Hindlimb muscle (tissue), 1 donor: ENCODE data around the gene PNMA8C. TPM values are rescaled to one million over a fixed set of nuclear protein-coding genes. Genes with fewer than 3 reads are reported as not detected.
A peak's percentile ranks its signal among the peaks of the same experiment; 100 is the strongest.

Experiments
- DNase-seq: peaks from one replicate; pipeline ENCODE4 v3.0.0-alpha.2; 2013
- polyA plus RNA-seq: library from polyadenylated mRNA; unstranded; fragments of 120-200 nt; gene quantifications from one replicate; pipeline ENCODE4 v1.2.1, GENCODE V29; 2013; ENCODE audit not compliant: insufficient read length

PNMA8C gene
- polyA plus RNA-seq = 0.45 TPM

DNA sequence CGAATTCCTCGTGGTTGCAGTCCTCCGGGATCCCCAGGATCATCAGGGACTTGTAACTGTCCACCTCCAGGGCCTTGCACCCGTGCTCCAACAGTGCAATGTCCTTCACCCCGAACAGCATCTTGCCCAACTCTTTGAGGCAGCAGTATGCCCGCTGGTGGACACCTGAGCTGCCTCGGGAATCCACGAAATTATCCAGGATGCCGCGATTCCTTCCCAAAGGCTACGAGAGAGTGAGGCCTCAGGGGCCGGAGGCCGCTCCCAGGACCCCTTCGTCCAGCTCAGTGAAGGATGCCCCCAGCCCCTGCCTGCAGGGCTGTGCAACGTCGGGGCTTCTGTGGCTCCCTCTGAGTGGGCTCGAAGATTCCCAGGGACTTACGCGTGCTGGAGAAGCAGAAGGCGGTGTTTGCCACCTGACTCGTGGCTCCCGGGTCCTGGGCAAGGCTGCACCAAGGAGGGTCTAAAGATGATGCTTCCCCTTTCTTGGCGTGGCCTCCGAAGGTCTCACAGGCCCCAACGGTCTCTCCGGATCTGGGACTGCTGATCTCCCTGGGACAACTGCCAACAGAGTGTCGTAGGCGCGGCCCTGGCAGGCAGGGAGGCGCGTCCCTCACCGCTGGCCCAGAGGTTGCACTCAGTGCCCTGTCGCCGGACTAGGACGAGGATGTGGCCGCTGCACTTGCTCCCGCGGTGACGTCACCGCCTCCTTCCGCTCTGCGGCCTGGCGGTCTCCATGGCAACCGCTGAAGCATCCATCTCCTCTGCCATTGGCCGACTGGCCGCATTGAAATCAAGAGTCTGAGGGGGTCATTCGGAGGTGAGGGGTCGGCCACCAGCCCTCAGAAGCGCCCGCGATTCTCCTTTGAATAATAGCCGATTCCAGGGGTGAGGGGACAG, at the start of gene PNMA8C:
PNMA8C (minus strand) TSS at position 698 of the 897 bp plus-strand sequence; CDS start at position 121, 577 bp downstream.
- no peak for DNase-seq

DNA sequence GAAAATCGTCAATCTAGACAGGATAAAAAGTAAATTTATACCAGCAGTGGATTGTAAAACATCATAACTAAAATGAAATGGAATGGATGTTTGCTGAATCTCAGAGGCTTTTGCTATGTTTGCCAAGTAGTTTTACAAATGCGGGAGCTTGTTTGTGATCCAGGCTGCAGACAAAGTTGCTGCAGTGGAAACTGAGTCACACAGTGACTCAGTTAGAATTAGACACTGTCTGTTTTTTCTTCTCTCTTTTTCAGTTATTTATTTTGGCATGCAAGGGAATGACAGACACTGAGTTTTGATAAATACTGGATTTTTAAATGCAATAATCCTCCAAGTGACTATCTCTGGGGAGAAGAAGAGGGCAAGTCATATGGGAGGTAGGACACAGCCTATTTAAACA, 47.2 kb upstream of the PNMA8C start:
- no peak for DNase-seq

DNA sequence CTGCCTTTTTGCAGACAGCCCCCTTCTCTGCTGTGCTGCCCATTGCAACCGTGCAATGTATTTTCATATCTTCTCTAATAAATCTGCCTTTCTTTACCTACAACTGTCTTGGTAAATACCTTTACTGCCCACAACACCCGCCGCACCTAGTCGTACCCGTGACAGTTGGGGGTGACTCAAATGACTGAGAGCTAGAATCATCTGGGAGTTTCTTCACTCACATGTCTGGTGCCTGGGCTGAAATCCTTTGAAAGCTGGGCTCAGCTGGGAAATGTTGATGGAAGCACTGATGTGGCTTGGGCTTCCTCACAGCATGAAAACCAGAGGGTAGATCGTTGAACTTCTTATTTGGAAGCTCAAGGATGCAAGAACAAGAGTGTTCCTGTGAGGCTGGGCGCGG, 45.5 kb upstream of the PNMA8C start:
- no peak for DNase-seq

DNA sequence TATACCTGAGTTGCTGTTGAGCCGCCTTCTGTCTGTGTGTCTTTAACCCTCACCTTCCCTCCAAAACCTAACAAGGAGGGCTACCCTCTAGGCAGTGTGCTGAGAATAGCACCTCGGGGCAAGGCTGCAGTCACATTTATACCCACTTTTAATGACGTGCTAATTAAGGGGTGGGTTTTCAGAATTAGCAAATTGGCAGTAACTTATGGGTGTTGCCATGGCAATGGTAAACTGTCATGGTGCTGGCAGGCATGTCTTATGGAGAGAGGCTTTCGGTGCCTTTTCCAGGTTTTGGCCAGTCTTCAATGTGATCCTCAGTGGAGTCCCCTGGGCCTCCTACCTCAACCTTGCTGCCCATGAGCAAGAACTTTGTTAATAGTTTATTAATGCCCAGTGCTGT, 43.9 kb upstream of the PNMA8C start:
- DNase-seq = no peak

DNA sequence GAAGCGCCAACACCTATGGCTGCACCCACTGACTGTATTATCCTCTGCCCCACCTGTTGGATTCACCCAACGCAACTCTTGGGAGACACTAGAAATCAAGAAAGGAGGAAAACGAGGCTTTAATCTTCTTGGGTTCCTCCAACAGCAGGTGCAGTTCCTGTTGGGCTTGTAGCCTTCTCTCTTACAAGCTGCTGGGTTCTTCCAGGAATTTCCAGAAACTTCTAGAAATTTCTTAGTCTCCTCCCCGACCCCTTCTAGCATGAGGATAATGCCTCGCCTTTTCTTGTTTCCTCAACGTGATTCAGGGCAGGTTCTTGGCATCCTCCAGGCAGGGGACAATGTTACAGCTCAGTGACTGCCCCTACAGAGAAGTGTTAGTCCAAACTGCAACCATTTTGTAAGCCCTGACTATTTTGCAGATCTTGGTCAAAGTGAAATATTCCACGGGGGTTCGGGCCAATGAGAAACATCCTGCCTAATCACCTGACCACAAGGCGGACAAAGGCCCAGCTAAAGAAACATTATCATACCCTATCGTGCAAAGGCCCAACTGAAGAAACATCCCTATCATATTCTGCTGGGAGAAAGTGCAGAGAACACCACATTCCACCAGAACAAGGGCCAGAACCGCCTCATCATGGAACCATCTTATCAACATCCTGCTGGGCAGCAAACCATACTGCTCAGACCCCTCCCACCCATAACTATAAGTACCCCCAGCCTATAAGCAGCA, 43.2 kb upstream of the PNMA8C start:
- no peak for DNase-seq

DNA sequence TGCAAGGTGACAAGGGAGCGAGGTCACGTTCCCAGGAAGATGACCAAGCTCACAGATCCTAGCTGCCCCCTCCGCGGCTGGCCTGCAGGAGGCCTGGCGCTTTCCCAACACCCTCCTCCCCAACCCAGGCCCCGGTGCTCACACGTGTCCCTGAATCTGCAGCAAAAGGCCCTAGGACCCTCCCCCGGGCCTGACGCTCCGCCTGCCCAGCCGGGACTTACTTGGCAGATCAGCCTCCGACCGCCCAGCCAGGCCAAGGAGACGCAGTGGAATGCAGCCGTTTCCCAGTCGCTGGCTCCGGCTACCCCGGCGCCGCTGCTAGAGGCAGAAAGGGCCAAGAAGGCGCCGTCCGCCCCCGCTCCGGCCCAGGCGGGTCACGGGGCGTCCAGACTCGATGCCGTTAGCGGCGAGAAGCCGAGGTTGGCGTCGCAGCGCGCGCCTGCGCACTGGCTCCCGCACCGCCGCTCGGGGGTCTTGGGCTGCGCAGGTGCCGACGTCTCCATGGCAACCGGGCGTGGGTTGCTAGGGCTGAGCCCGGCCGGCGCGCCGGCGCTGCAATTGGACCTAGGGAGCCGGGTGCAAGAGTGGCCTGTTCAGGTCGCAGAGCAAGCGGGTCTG, 42.5 kb upstream of the PNMA8C start, which contains the start of gene PNMA8A:
PNMA8A (minus strand) TSS at position 448 of the 618 bp plus-strand sequence. CDS start 528 bp downstream, outside the sequence.
- peak; percentile 89 for DNase-seq

DNA sequence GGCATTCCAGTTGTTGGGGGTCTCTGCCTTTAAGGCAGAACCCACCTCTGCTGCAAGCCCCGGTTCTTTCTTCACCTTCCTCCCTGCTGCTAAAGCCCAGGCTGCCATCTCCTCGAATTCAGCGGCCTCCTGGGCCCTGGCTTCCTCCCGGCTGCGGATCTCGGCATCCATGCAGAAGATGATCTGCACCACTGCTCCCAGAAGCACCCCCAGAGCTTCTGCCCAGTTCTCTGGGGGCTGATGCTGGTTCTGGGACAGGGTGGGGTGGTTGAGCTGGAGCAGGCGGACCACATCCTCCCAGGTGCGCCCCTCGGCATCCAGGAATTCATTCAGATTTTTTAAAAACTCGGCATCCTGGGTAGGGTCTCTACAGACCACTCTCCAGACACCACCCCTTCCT, 41.6 kb upstream of the PNMA8C start:
- DNase-seq = no peak

DNA sequence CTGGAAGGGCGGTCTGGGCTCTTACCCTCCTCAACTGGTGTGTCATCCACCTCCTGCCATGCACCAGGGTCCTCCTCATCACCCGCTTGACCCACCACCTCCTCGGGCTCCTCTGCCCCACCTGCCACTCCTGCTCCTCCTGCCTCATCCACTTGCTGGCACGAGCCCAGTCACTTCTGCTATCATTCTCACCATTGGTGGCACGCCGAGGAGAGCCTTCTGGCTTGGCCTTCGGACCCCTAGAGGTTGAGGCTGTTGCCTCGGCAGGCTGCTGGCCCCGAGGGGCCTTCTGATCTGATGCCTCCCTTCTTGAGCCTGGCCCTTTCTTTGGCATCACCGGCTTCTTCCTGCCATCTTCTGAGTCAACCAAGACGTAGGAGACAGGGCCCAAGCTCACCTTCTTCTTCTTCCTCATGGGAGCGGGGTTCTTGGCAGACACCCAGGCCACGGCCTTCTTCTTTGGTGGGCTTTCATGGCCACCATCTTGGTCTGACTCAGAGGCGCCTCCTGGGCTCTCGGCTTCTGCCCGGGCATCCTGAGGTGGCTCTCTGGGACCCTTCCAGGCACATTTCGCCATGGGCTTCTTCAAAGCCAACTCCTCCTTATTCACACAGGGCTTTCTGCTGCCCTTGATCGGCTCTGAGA, 40.9 kb upstream of the PNMA8C start:
- DNase-seq = no peak

DNA sequence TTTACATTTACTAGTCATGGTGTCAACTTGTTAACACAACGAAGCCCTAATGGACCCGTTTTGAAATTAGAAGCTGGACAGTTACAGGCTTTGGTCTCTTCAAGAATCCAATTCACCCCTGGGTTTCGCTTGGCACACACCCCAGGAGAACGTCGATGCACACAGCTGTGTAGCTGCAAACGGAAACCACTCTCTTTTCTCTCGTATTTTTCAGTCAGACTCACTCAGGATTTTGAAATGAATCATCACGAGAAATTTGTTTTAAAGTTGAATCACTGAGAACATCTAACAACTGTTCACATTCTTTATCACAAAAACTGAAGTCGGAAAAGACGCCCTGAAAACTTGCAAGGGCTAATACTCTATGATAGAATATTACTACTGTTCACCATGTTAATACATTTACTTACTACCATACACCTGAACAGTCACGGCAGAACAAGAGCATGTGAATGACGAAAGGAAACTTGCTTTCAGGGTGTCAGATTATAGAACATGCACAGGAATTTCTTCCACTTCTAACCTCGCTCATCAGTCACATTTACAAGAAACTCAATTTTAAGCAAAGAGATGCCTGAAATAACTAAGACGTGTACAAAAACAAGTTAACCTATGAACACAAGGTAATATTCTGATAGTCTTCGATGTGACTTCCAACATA, 37.9 kb upstream of the PNMA8C start:
- DNase-seq = peak; percentile 73

DNA sequence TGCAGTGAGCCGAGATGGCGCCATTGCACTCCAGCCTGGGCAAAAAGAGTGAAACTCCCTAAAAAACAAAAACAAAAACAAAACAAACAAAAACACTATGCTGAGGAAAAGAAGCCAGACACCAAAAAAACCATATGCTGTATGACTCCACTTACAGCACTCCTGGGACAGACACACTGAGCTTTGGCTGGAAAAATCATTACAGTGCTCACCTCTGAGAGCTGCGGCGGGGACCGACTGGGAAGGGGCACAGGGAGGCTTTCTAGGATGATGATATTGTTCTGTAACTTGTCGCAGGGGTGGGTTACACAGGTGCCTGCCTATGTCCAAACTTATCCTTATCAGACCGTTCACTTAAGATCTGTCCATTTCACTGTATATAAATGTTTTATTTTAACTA, 34.8 kb upstream of the PNMA8C start:
- DNase-seq = no peak

DNA sequence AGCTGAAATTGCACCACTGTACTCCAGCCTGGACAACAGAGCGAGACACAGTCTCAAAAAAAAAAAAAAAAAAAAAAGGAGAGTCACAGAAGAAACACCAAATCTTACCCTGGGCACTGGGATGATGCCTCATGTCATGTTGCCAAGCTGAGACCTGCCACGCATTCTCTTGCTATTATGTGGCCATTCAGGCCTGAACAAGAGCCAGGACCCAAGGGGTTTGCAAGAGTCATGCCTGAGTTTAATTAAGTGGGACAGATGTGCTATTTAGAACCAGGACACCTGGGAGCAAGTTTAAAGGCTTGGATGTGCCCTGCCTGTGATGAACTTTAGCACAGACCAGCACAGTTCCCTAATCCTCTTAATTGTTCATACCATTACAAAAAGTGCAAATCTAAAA, 32.8 kb upstream of the PNMA8C start:
- no peak for DNase-seq

DNA sequence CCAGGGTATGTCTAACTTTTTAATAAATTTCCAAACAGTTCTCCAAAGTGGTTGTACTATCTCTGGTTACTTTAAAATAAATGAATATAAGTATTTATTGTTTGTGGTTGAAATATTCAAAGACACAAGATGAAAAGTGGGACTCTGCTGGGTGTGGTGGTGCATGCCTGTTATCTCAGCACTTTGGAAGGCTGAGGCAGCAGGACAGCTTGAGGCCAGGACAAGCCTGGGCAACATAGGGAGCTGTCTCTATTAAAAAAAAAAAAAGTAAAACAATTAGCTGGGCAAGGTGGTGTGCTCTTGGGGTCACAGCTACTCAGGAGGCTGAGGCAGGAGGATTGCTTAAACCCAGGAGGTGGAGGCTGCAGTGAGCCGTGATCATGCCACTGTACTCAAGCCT, 32.2 kb upstream of the PNMA8C start:
- no peak for DNase-seq

DNA sequence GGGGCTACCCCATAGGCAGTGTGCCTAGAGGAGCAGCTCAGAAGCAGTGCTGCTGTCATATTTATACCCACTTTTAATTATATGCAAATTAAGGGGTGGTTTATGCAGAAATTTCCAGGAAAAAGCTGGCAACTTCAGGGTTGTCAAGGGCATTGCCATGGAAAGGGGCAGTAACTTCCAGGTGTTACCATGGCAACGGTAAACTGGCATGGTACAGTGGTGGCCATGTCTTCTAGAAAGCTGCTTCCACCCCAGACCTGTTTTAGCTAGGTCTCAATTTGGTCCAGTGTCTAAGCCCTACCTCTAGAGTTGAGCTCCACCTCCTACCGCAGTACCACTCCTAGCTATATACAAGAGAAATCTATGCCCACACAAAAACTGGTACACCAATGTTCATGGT, 31.3 kb upstream of the PNMA8C start:
- no peak for DNase-seq

DNA sequence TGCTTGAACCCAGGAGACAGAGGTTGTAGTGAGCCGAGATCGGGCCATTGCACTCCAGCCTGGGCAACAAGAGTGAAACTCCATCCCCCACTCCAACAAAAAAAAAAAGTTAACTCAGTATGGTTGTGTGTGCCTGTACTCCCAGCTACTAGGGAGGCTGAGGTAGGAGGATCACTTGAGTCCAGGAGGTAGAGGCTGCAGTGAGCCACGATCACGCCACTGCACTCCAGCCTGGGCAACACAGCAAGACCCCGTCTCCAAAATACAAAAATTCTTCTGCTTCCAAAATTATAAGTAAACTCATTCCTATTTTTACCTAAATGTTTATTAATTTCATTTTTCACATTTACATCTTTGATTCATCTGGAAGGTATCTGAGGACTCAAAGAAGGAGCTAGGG, 28.2 kb upstream of the PNMA8C start:
- DNase-seq = no peak

DNA sequence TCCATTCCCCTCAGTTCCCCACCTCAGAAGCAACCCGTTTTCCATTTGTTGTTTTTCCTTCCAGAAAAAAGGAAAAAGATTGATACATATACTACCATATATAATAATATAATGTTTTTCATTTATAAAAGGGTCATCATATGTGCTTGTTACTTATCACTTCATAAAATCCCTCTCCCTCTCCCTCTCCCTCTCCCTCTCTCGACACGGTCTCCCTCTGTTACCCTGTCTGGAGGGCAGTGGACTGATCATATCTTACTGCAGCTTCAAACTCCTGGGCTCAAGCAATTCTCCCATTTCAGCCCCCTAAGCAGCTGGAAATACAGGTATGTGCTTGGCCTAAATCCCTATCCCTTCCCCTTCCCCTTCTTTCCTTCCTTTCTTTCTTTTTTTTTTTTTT, 25.5 kb upstream of the PNMA8C start:
- DNase-seq = no peak

DNA sequence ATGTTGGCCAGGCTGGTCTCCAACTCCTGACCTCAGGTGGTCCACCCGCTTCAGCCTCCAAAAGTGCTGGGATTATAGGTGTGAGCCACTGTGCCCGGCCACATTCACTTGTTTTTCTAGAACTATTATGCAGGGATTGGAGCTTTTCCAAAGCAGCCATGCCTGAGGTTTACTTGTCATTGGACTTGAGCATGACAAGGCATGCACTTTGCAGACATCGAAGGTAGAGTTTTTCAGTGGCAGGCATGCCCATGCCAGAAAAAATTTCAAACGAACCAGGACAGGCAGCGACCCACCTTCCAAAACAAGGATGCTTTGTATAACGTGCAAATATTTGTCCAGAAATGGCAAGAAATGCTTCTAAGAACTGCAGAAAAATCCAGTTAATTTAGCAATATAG, 24.9 kb upstream of the PNMA8C start:
- DNase-seq = no peak

DNA sequence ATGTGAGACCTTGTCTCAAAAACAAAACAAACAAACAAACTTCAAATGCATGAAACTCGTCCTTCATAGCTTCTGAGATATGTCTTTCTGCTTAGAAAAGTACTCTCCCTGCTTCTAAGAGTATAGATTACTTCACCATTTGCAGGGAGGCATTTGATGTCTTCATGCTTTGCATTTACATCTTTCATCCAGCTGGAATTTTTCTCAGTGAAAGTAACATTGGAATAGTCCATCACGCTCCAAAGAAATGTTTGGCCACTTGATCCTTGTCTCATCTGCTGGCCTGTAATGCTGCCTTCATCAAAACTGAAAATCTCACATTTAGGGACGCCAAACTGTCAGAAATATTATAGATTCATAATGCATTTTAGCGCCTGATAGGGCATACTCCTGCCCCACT, 23.4 kb upstream of the PNMA8C start:
- no peak for DNase-seq

DNA sequence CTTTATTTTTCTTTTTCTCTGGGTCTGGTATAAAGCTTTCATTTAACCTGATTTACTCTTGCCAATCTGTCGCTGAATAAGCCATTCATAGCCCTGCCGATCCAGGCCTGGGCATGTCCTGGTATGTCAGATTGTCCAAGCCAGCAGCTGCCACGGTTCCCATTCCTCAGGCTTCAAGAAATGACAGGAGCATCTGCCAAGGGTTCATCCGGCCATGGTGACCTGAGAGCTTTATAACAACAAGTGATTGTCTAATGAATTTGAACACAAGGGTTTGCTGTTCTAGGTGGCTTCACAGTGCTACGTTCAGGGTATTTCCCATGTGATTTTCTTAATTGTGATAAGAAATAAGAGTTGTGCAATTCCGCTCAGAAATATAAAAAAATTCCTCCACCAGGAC, 22.6 kb upstream of the PNMA8C start:
- DNase-seq = no peak

DNA sequence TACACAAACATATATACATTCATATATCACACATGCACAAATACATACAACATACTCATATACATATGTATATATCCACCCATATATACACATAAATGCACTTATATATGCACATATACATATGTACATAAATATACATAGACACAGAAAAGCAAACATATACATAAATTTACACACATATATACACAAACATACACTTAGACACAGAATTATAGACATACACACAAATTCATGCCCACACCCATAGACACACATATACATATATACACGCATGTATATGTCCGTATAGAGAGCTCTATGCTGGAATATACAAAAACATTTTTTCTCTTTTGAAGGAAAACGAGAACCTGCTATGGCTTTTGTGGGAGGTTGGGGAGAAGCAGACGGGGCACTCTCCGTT, 22.0 kb upstream of the PNMA8C start:
- no peak for DNase-seq

DNA sequence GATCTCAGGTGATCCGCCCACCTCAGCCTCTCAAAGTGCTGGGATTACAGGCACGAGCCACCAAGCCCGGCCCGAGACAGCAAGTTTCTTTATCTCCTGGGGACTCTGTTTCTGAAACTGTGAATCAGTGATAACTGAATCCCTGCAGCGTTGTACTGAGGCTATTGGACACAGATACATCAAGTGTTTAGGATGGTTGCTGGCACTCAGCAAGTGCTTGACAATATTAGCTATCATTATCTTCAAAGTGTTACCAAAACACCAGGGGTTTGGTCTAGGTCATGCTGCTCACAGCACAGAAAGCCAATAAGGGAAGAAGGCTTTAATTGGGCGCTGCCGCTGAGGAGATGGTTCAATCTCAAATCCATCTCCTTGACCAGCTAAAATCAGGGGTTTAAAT, 20.5 kb upstream of the PNMA8C start:
- DNase-seq = no peak

DNA sequence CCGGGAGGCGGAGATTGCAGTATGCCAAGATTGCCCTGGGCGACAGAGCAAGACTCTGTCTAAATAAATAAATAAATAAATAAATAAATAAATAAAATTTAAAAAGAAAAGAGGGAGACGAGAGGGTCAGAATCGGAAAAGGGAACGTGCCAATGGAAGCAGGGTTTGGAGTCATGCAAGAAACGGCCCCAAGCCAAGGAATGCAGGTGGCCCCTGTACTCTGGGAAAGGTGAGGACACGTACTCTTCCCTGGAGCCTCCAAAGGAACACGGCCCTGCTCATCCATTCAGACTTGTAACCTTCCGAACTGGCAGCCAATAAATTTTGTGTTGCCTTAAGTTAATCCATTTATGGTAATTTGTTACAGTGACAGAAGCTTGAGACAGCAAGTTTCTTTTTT, 19.9 kb upstream of the PNMA8C start:
- no peak for DNase-seq

DNA sequence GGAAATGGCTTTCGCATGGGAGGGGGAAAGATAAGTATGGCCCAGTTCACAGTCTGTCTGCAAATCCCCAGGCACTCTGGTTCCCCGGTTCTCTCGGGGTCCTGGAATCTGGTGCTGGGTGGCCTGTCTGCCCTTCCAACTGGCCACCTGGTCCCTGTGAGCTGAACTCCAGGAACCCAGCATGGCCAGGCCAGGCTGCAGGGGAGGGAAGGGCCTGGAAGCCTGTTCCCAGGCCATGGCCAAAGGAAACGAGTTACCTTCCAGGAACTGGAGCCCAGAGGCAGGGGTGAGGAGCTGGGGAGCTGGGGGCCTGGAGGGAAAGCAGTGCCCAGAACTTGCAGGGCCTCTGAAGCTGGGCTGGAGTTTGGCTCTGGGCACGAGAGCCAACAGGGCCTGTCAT, 19.1 kb upstream of the PNMA8C start:
- DNase-seq = no peak
